ENCODE results near the gene CRYBB1.
A peak's percentile ranks its signal among the peaks of the same experiment; 100 is the strongest.

CRYBB1 gene

GRCh38 chr22:26606611-26607010, 11.2 kb downstream of the CRYBB1 start:
- no peak for DNase-seq (ENCODE audit: low read depth in 2 of 2)

DNA sequence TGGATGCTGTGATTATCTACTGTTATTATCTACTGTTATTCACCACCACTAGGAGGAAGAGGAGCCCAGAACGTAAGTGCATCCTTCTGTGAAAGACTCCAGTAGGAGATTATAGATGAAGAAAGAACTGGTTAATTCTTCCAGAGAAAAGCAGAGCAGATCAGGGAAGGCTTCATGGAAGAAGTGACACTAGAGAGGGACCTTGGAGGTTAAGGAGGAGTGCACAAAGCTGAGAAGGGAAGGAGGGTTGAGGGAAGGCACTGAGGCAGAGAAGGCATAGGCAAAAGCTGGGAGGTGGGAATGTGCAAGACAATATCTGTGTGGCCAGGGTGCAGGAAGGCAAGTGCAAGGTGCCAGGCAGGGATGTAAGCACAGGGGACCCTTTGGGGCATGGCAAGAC, 13.5 kb downstream of the CRYBB1 start:
- no peak for DNase-seq (ENCODE audit: low read depth in 2 of 2)

DNA sequence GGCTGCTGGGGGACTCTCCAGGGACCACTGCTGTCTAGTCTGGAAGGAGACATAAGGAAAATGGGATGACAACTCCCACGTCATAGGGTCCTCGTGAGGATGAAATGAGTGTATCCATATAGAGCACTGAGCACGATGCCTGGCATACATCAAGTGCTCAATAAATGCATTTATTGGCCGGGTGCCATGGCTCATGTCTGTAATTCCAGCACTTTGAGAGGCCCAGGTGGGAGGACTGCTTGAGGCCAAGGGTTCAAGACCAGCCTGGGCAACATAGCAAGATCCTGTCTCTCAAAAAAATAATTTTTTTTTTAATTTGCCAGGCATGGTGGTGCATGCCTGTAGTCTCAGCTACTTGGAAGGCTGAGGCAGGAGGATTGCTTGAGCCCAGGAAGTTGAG, 15.7 kb downstream of the CRYBB1 start:
- no peak for DNase-seq (ENCODE audit: low read depth in 2 of 2)

DNA sequence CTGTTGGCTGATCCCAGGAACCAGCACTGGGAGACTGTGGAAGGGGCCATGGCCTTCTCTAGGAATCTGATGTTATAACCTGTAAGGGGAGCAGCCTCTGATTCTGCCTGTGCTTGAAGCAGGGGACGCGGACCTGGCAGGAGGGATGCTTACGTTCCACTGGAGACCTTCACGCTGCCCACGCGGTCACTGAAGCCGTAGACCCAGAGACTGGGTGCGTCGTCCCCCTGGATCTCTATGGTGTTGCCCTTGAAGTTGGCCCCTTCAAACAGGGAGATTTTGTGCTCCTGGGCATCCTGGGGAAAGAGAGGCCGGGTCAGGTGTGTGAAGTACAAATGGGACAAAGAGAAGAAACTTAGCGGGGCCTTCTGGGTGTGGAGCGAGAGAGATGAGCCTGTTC, 16.1 kb downstream of the CRYBB1 start:
- no peak for DNase-seq (ENCODE audit: low read depth in 2 of 2)

- DNase-seq (ENCODE audit: low read depth in 2 of 2): no peak
Observed at GRCh38 chr22:26599505-26599904, 18.3 kb downstream of the CRYBB1 start.

- DNase-seq (ENCODE audit: low read depth in 2 of 2): no peak
Observed at GRCh38 chr22:26597480-26597879, 20.3 kb downstream of the CRYBB1 start.

- no peak for DNase-seq (ENCODE audit: low read depth in 2 of 2)
Observed at GRCh38 chr22:26597026-26597425, 20.8 kb downstream of the CRYBB1 start.

DNA sequence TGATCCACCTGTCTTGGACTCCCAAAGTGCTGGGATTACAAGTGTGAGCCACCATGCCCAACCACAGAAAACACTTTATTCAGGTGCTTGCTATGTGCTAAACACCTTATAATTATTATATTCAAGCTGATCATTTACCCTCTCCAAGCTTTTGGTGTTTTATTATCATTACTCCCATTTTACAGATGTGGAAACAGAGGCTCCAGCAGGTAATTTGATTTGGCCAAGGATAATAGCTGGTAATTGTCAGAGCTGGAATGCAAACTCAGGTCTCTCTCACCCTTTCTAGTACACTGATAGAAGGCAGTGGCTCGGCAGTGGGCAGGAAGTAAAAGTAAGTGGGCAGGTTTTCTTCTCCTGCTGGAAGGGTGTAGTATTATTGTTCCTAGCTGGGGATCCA, 24.1 kb downstream of the CRYBB1 start:
- DNase-seq (ENCODE audit: low read depth in 2 of 2): no peak

DNA sequence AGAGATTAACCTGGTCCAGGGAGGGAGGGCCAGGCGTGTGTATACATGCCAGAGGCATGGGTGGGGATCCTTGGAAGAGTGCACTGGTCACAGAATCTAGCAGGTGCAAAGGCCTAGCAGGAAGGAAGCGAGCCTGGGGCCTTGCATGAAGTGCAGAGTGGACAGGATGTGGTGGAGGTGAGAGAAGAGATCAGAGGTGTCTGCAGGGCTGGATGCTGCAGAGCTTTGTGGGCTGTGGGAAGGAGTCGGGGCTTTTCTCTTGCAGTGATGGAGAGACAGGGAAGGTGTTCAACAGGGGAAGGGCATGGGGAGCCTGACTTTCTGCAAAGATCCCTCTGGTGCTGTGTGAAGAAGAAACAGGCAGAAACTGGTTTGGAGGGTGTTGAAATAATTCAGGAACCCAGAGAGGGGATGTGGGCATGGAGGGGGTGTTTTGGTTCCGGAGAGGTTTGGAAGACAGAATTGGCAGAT, 25.4 kb downstream of the CRYBB1 start:
- no peak for DNase-seq (ENCODE audit: low read depth in 2 of 2)

- DNase-seq (ENCODE audit: low read depth in 2 of 2): peak; percentile 66 to 68
Observed at GRCh38 chr22:26589845-26590736, 27.7 kb downstream of the CRYBB1 start, which contains the start of gene TPST2. TSS of gene TPST2 (minus strand) at chr22:26590132. CDS start at chr22:26541630, 48,502 bp downstream.

DNA sequence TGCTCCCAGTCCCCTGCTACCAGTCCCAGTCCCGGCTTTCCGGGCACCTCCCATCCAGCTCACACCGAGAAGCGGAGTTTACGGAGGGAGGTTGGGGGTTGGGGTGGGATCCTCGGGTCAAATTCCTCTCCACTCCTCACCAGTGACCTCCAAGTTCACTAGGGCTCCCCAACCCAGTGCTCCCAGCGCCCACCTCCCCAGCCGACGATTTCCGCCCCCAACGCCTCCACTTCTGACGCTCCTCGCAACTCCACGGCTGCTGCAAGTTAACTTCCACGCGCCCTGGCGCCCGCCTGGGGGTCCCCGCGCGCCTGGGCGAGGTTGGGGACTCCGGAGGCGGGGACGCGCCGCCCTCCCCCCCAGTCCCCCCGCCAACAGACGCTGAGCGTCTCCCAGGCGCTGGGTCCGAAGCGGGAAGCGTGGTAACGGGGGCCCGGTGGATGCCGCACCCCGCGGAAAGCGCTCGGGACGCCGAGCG, 28.4 kb downstream of the CRYBB1 start:
- DNase-seq (ENCODE audit: low read depth in 2 of 2): no peak

GRCh38 chr22:26588729-26589366, 29.0 kb downstream of the CRYBB1 start:
- DNase-seq (ENCODE audit: low read depth in 2 of 2): no peak

GRCh38 chr22:26587991-26588613, 29.7 kb downstream of the CRYBB1 start:
- no peak for DNase-seq (ENCODE audit: low read depth in 2 of 2)

DNA sequence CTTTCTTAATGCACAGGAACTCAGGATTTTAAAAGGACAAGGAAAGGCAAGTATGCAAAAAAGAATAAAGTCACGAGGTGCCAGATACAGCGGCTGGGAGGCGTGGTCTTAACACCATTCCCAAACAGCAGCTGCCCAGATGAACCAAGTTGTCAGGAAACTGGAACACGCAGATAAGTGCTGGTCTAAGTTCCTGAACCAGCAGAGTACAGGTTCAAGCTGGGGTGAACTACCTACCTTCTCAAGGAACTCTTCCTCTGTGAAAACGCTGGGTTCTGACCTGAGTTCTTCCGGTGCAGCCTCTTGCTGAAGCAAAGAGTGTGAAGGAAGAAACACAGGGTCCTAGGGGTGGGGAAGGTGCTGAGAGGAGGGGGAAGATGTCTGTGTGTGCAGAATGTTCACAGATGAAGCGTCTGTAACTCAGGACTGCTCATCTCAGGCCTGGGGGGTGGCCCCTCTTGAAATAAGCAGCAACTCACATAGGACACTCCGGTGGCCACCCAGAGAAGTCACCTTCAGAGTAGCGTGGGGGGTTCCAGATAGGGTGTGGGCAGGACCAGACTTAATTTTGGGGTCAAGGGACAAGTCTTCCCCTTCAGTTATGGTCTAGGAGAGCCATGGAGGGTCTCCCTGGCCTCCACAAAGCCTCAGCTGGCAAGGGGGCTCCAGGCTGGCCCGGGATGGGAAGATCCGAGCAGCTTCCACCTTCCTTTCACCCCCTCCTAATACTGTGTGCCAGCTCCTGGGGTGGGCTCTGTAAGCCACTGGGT, 31.1 kb downstream of the CRYBB1 start:
- DNase-seq (ENCODE audit: low read depth in 2 of 2): no peak

GRCh38 chr22:26585104-26585790, 32.6 kb downstream of the CRYBB1 start:
- DNase-seq (ENCODE audit: low read depth in 2 of 2): no peak

DNA sequence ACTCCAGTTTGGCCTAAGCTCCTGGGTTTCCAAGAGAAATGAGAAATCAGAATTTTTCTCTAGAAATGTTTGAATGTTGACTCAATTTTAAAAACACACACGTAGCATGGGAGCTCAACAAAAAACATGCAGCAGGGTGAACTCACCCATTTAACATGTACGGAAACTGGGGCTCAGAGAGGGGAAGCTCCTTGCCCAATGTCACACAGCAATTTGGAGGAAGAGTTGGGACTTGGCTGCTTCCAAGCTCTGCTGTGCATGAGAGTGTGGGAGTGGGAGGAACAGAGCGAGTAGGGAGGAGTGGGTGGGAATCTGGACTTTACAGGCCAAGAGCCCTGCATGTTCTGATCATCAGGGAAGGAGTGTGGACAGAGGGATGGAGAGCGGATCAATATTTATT, 33.8 kb downstream of the CRYBB1 start:
- DNase-seq (ENCODE audit: low read depth in 2 of 2): no peak

- DNase-seq (ENCODE audit: low read depth in 2 of 2): no peak
Observed at GRCh38 chr22:26581633-26582168, 36.1 kb downstream of the CRYBB1 start.

- DNase-seq (ENCODE audit: low read depth in 2 of 2): no peak
Observed at GRCh38 chr22:26581026-26581425, 36.8 kb downstream of the CRYBB1 start.

DNA sequence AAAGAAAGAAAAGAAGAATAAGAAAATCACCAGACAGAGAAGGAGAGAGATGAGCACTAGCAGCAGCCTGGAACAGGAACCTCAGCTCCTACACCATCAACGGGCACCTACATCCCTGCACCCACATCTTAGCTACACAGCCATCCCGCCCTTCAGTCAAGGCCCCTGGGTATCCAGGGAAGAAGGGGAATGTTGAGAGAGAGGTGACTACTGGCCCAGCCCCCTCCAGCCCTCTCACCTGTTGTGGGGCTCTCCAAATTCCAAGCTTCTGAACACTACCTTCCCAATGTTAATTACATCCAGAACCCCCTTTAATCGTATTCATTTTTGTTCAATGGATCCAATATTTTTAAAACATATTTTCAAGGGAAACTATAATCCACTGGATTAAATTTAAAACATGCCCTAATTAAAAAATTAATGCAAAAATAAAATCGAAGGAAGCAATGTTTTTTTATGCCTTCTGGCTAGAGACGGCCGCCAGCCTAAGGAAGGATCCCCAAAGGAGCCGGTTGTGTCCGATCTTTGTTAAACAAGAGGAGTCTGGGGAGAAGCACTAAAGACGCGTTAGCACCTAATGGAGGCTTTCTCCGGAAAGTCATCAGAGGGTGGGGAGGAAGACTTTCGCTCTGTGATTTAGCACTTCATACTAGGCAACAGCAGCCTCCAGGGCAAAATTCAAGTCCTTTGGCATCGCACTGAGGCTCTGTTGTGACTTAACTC, 37.4 kb downstream of the CRYBB1 start:
- no peak for DNase-seq (ENCODE audit: low read depth in 2 of 2)

GRCh38 chr22:26579331-26579886, 38.4 kb downstream of the CRYBB1 start:
- DNase-seq (ENCODE audit: low read depth in 2 of 2): peak in 1 of 2 donors; percentile 25
